Kidney capillary endothelial cell (primary cell): Measurements from ENCODE around the gene BANK1.

Source experiments
- DNase-seq: peaks from one replicate; pipeline ENCODE4 v3.0.0-alpha.2; 2018; ENCODE audit warnings: low spot score

Gene BANK1

DNA sequence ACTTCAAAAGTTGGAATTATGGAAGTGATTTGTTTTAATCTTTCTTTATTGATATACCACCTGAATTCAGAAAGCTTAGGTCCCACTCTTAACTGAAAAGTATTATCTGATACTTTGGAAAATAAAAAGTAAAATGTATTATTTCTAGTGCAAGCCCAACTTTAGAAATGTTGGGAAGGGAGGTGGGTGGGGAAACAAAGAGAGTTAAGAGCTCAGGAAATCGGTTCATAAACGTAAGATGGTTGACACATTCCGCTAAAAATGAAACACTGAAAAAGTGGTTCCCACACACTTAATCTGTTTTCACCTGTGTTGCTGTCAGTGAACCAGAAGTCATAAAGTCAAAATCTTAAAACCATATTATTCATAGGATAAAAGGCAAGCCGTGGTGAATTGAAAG lies 237.4 kb downstream of the BANK1 start:
- no peak for DNase-seq

DNA sequence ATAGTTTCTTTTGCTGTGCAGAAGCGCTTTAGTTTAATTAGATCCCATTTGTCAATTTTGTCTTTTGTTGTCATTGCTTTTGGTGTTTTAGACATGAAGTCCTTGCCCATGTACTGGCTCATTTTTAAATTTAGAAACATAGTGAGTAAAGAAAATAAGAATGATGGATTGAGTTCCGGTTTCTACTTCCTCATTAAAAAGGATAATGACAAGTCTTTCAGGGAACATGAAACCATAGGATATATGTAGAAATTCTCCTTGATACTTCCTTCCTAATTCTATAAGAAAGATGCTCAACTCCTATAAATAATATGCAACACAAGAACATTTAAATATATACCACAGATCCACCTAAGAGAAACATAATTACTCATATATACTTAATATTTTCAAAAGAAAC lies 240.9 kb downstream of the BANK1 start:
- no peak for DNase-seq

DNA sequence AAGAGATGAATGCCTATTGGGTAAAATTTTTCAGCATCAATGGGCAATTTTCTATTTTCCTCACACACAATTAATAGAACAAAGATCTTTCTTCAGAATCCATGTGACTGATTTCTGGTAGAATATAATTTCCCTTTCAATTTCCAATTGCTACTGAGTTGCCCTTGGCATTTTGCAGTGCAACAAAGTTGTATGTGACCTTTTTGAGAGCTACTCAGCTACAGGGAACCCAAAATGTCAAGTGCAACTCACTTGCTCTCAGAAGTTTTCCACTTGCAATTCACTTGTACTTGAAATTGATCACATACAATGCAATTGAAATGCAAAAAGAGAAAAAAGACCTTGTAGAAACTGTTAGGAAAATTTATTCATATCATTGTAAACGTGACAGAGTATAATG lies 245.5 kb downstream of the BANK1 start:
- no peak for DNase-seq

DNA sequence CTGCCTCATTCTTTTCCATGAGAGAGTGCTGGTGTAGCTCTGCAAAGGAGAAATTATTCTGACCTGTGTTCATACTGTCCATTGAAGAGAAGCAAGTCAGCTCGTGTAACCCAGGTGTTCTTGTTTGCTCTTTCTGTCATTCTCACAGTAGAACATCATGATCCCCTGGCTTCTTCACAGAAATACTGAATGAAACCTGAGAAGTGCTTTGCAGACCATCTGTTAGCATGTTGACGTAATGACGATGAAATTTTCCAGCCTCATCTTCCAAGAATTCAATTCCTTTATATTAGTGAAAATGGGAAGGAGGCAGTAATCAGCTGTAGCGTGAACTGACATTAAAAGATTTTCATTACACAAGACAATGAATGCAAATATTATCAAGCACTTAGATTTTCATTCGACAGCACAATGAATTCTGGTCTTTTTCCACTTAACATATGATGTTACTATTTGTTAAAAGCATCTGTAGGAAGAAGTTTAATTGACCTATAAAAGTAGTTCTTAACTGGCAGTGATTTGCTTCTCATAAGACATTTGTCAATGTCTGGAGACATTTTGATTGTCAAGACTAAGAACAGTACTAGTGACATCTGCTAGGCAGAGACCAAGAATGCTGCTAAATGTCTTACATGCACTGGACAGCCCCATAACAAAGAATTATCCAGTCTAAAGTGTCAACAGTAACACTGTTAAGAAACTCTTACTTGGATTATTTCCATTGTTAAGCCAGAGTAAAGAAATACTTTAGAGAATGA lies 246.3 kb downstream of the BANK1 start:
- no peak for DNase-seq

DNA sequence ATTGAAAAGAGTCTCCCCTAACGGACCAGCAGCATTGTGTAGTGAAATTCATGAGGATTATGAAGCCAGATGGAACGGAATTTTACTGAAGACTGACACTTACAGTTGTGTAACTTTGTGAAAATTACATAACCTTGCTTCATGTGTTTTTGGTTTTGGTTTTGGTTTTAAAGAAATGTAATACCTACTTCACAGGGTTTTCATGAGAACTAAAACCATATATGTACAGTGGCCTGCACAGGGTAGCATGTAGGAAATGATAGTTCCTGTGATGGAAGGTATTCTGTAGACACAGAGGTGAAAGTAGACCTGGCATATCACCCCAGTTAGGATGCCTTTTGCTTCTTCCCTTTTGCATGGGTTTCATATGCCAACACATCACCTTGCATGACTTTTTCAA lies 247.0 kb downstream of the BANK1 start:
- no peak for DNase-seq

DNA sequence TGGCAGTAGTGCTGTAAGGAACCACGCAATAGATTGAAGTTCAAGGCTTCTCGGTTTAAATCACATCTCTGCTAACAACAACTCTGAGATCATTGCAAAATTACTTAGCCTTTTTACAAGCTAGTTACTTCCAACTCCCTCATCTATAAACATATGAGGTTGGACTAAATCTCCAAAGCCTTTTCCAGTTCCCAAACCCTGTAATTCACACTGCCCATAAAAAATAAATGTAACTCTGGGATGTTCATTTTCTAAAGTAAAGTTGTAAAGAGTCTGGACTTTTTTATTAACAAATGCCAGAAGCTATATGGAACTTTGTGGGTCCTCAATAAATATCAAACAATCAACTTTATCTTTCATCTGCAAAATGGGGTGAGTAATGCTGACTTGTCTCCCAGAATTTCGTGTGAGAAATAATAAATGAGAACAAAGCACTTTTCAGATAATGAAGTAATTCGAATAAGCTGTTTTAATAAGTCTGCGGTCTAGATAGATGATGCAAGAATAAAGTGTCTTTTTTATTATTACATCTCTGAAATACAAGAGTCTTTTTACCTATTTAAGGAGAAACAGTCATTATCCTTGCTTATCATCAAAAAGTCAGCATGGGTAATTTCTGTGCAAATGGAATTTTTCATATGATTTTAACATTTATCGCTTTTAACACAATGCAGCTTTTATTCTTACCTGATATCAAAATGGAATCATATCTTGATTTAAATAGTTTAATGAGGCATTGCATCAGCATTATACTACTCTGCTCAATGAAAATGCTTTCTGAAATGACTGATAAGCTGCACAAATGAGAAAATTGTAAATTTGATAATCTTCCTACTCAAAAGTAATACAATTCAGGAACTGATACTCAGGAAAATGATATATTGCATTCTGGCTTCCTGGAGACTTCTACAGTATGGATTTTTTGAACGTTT lies 252.6 kb downstream of the BANK1 start:
- no peak for DNase-seq

DNA sequence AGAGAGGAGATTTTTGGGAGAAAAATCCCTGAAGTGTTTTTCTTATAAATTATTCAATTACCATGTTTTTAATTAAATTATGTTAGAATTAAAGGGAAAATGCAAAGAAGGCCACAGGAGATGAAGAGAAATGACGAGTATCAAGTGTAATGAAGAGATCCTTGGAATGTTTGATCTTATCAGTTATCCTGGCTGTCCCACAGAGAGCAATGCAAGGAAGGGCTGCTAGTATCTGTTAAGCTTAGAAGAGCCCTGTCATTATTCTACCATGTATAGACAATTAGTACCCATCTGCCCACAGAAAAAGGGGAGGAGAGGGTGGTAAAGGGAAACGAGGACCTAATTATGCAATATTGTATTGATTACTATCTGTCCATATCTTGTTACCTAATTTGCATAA lies 257.1 kb downstream of the BANK1 start:
- DNase-seq: no peak

DNA sequence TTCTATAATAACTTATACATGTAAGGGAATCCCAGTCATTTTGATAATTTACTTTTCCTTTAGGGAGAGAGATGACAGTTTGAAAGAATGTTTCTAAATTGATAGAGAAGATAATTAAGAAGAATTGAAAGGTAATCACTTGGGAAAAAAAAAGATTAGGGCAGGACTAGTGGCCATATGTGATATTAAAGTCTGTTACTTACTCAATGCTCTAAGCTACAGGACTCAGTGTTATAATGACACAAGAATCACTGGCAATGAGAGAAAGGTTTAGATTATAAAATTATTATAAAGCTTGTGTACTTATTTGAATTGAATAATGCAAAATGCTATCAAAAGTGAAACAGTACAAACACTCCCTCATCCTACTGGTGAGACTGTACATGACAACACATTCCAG lies 265.3 kb downstream of the BANK1 start:
- DNase-seq: no peak

DNA sequence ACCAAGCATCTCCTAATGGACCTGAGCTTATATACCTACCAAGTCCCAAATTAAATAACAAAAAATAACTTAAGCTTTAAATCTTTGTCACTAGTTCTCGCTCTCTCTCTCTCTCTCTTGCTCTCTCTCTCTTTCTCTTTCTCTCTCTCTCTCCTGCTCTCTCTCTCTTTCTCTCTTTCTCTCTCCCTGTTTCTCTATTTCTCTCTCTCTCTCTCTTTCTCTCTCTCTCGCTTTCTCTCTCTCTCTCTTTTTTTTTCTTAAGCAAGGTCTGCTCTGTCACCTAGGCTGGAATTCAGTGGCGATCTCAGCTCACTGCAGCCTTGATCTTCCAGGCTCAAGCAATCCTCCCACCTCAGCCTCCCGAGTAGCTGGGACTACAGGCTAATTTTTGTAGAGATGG lies 266.6 kb downstream of the BANK1 start:
- DNase-seq: no peak

DNA sequence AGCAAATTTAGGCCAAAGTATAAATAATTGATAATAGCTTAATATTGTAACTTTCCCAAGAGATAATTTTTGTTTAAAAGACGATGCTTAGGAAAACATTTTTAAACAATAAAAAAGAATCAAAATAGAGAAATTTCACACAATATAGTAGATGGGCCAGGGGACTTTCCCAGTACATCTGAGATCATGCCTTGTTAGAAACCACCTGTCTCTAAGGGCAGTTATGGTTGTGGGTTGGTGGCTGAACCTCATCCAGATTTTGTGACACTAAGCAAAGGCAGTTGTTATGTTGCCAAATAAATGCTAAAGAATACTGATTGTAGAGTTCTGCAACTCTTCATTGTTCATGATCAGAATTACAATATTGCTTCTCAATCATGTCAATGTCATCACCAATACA lies 270.6 kb downstream of the BANK1 start:
- DNase-seq: no peak

DNA sequence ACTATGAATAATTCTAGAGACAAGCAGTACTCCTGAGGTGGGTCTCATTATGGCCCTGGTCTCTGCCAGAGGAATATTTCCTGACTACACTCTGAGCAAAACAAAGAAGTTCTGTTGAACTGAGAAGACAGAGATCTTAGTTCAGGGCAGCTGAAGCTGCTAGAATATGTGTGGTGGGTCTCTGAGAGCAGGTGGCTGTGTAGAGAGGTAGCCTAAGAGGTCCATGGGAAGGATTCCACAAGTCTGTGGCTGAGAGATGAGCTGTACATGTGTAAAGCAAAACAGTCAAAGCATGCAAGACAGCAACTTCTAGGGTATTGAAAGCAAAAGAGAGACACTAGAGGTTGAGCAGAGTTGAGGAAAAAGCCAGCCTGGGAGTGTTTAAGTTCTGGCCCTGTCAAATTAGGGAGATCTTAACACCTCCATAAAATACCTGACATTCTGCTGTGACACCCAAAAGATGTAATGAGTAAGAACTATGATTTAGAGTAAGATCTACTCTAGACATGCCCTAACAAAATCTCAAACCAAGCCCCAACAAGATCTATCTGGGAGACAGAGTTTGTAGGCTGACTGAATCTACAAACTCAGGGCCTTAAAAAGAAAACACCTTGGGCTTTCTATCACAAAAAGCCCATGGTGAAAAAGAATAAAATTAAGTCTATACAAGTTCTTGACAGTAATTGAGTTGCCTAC lies 274.4 kb downstream of the BANK1 start:
- no peak for DNase-seq

DNA sequence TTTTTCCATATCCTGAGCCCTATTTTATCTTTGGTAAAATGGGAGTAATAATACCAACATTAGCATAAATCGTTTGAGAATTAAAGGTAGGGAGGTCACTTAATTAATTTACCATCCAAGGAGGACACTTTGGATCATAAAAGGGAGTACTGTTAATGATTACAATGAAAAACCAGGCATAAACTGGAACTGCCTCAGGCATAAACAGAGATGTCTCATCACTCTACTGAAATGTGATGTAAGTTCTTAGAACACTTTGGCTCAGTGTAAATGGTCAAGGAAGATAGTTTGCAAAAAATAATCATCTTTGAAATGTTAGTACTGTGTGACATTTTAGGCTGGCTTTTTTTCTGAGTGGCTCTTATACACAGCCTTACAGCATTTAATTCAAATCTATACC lies 286.1 kb downstream of the BANK1 start:
- no peak for DNase-seq

DNA sequence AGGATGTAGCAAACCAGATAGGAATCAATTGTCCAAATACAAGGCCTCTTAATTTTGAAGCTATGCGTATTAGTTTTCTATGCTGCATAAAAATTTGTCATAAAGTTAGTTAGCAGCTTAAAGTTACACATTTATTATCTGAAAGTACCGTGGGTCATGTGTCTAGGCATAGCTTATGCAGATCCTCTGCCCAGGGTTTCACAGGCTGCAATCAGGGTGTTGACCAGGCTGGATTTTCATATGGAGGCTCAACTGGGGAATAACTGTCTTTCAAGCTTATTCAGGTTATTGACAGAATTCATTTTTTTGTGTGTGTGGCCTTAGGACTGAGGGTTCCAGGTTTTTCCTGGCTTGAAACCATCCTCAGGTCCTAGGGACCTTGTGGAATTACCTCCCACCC lies 289.7 kb downstream of the BANK1 start:
- DNase-seq: no peak

DNA sequence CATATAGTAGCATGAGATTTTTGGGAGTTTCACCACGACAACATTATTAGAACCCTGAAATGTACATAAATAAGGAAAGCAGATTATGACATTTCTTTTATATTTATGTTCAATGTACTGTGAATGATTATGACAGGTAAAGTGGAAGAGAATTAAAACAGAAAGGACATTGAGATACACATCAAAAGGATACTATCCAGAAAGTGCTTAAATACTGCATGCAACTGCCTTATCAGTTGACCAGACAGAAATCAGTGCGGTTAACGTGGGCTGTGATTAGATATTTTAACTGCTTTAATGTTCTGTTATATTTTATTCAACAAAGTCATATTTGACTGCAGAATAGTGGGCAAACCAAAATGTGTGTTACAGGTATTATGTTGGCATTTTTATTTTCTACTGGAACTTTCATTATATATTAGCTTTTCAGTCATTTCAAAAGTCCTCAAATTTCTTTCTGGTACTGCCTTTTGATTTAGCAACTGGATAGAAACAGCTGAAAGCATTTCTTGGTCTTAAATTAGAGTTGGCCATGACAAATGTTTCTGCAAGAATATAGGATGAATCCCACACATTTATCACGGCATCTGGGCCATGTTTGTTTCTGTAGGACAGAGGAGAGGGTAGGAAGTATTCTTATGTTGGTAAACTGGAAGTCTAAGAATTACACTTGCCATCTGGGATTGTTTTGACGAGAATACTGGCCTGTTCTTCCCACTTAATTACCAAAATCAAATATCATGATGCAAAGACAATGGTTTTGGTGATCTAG lies 299.5 kb downstream of the BANK1 start:
- no peak for DNase-seq

DNA sequence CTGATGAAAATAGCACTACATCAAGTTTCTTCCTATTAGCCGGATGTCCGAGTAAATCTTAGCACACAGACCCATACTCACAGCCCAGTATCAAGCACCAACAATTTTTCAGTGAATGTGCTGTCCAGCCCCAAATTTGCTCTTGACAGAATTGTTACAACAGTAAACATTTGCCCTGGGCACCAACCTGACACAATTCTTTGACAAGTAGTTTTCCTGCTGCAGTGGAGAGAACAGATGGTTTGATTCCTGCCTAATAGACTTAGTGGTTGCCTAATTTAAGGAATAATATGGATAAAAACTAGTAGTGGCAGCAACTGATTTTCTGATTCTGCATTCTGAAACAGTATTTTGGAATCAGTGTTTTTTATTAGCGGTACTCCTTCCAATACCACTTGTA lies 301.1 kb downstream of the BANK1 start:
- DNase-seq: no peak

DNA sequence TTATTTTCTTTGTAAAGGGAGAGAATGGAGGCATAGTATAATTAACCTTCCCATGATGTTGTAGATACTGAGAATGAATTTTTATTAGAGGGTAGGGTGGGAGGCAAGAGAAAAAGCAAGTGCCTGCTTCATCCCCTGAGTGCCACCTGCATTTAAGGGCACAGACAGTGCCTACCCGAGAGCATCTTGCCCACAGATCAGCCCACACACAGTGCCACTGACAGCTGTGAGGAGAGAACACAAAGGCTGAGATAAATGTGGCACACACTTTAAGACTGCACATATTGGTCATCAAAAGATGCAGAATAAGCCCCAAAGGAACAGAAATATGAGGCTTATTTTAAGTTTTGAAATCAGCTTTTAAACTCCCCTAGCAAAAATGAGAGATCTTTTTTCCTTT lies 304.0 kb downstream of the BANK1 start:
- DNase-seq: no peak

DNA sequence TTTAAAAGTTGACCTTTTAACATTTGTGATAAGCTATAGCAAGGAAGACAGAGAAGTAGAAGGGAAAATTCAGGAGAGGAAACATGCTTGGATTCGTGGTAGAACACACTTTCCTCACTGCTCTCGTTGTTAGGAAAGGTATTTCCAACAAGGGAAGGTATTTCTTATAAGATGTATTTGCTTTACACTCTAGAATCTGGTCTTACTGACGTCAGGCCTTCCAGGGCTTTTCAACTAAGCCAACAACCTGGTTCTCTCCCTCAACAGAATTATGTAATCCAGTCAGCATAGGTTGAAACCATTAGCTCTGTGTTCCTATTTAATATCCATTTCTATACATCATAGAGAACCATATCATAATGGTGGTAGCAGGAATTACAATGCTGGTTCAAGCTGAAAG lies 312.8 kb downstream of the BANK1 start:
- no peak for DNase-seq

DNA sequence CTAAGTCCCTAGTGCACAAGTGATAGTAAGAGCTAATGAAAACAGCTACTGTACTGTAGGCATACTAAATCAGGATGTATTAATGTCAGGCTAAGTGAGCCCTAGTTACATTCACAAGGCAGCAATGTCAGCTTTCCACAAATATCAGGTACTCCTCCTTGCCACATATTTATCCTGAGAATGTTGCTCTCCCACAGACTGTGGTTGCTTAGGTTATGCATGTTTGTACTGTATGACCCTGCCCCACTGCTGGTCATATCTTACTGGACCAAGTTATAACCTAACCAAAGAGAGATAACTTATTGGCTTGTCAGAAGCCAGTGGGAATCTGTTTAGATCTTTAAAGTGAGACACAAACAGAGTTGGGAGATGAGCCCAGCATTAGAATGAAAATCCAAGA lies 313.7 kb downstream of the BANK1 start:
- no peak for DNase-seq

DNA sequence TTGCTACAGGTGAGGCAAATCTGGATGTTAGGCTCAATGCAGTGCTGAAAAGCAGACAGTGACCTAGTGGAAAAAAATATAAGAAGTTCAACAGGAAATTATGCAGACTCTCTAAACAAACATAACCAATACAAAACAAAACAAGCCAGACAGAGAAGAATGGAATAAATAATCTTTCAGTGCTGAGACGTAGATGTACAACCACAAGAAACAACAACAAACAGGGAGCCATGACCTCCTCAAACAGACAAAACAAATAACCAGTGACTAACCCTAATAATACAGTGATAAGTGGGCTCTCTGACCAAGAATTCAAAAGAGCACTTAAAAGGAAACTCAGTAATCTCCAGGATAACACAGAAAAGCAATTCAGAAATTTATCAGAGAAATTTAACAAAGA lies 315.5 kb downstream of the BANK1 start:
- no peak for DNase-seq

DNA sequence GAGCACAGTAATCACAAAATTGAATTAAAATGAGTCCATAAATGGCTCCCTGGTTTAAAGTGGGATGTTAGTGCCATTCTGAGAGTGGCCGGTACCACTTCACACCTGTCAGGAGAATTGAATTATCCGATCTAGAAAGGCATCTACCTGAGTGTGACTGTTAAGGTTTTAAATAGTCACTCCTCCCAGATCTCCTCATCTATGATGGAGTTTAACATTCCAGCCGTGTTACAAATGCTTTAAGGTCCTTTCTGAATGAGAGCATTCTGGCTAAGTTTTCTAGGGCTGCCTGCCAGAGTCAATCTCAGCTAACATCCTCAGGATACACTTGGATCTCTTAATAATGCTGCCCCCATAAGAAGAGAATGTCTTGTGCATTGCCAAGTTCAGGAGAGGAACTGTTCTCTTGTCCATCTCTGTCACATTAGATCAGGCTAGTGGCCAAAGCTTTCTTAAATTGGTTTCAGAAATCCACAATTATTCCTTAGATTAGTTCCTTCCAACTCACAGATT lies 323.6 kb downstream of the BANK1 start:
- no peak for DNase-seq

DNA sequence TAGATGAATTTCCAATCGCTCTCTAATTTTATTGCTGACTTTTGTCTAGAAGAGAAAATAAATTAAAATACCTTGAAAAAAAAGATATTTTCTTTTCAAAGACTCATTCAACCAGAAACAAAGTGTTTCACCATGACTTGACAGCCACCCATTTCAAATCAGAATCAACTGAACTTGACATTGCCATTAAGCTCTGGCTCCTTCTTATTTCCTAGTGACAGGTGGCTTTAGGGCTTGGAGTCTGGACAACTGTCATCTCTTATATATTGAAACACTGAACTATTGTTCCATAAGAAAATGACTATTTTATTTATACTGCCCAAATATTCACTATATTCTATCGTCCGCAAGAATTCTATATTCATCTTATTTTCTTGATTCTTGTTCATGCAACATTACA lies 325.6 kb downstream of the BANK1 start:
- no peak for DNase-seq

DNA sequence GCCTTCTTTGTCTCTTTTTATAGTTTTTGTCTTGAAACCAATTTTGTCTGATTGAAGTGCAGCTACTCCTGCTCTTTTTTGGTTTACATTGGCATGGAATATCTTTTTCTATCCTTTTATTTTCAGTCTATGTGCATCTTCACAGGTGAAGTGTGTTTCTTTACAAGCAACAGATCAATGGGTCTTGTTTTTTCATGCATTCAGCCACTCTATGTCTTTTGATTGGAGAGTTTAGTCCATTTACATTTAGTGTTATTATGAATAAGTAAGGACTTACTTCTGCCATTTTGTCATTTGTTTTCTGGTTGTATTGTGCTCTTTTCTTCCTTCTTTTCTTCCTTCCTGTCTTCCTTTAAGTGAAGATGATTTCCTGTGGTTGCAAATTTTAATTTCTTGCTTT lies 330.3 kb downstream of the BANK1 start:
- no peak for DNase-seq
